ENCODE measurements around the gene YWHAG. TPM values are rescaled to one million over a fixed set of nuclear protein-coding genes. Genes with fewer than 3 reads are reported as not detected.
A peak's percentile ranks its signal among the peaks of the same experiment; 100 is the strongest.
"Not testable (repeated sequence)": the region's sequence is repeated elsewhere in the genome, so short reads cannot be mapped to it uniquely, and the experiment has no call there.

YWHAG gene
- total RNA-seq, 2 experiments from 2014 or later: 95.3 to 96.9 TPM

- no peak overlapping the region for H3K4me3 Mint-ChIP-seq
- H3K27me3 Mint-ChIP-seq (ENCODE audit: low read depth): no peaks in the 10 kb centered on the region
- H3K9me3 Mint-ChIP-seq: no peaks in the 10 kb centered on the region
- CTCF ChIA-PET: interaction anchor here (1.3 kb wide), 1 partner anchor 35 kb away, joined by 3 read pairs; no protein-coding TSS in a partner anchor
- no peaks in the 10 kb centered on the region for H3K36me3 Mint-ChIP-seq (ENCODE audit: low read depth)
- H3K4me1 Mint-ChIP-seq (ENCODE audit: low read depth): peaks cover 25% of the 10 kb centered on the region
- DNase-seq: no peak
- peak overlapping the region; percentile 18 for H3K27ac Mint-ChIP-seq
- intact Hi-C loops (cut with micrococcal nuclease): loop anchor here (10.0 kb wide), 2 partner anchors 220 to 1140 kb away; partner anchors contain the start of gene PTPN12
These were observed 36.2 kb upstream of the YWHAG start for GRCh38 chr7:76394957-76395356.

GRCh38 chr7:76393116-76394031 is 34.6 kb upstream of the YWHAG start:
- peak; percentile 89 for DNase-seq
- Mint-ChIP-seq H3K4me1 (ENCODE audit: low read depth) (peaks cover 23% of the 10 kb centered on the region), H3K36me3 (ENCODE audit: low read depth) (no peaks in the 10 kb centered on the region), H3K27me3 (ENCODE audit: low read depth) (no peaks in the 10 kb centered on the region), H3K9me3 (no peaks in the 10 kb centered on the region), H3K27ac (peak overlapping the region; percentile 92), H3K4me3 (peak overlapping the region; percentile 85)
- CTCF ChIA-PET: interaction anchor here (0.6 to 1.0 kb wide), 2 partner anchors 26 to 33 kb away, joined by 3 to 5 read pairs; no protein-coding TSS in a partner anchor
- intact Hi-C loops (cut with micrococcal nuclease): loop anchor here (1.0 to 10.0 kb wide), 4 partner anchors 34 to 1141 kb away; partner anchors contain the start of gene PTPN12

GRCh38 chr7:76392531-76393115 is 33.8 kb upstream of the YWHAG start:
- CTCF ChIA-PET: interaction anchor here (0.6 kb wide), 1 partner anchor 25 kb away, joined by 3 read pairs; no protein-coding TSS in a partner anchor
- Mint-ChIP-seq H3K4me3 (peak overlapping the region; percentile 85), H3K36me3 (ENCODE audit: low read depth) (no peaks in the 10 kb centered on the region), H3K4me1 (ENCODE audit: low read depth) (peaks cover 19% of the 10 kb centered on the region), H3K27me3 (ENCODE audit: low read depth) (no peaks in the 10 kb centered on the region), H3K27ac (peak overlapping the region; percentile 92), H3K9me3 (no peaks in the 10 kb centered on the region)
- intact Hi-C loops (cut with micrococcal nuclease): loop anchor here (1.0 to 10.0 kb wide), 4 partner anchors 33 to 1142 kb away; partner anchors contain the start of gene PTPN12
- no peak for DNase-seq

- DNase-seq: no peak
- no peak overlapping the region for H3K4me3 Mint-ChIP-seq
- H3K4me1 Mint-ChIP-seq (ENCODE audit: low read depth): peaks cover 14% of the 10 kb centered on the region
- CTCF ChIA-PET: no interaction called here
- no peak overlapping the region for H3K27ac Mint-ChIP-seq
- no peaks in the 10 kb centered on the region for H3K36me3 Mint-ChIP-seq (ENCODE audit: low read depth)
- H3K27me3 Mint-ChIP-seq (ENCODE audit: low read depth): no peaks in the 10 kb centered on the region
- intact Hi-C loops (cut with micrococcal nuclease): loop anchor here (10.0 kb wide), 2 partner anchors 215 to 1145 kb away; partner anchors contain the start of gene PTPN12
- no peaks in the 10 kb centered on the region for H3K9me3 Mint-ChIP-seq
These were observed 31.3 kb upstream of the YWHAG start for GRCh38 chr7:76390092-76390491.

GRCh38 chr7:76387789-76388188 is 29.0 kb upstream of the YWHAG start:
- intact Hi-C loops (cut with micrococcal nuclease); H3K36me3 Mint-ChIP-seq (ENCODE audit: low read depth); H3K27me3 Mint-ChIP-seq (ENCODE audit: low read depth); H3K27ac Mint-ChIP-seq; H3K4me3 Mint-ChIP-seq; H3K9me3 Mint-ChIP-seq; DNase-seq; CTCF ChIA-PET; H3K4me1 Mint-ChIP-seq (ENCODE audit: low read depth): not testable (repeated sequence)

GRCh38 chr7:76386691-76387260 is 28.0 kb upstream of the YWHAG start:
- intact Hi-C loops (cut with micrococcal nuclease): no loop called here
- DNase-seq: no peak
- H3K4me3 Mint-ChIP-seq: no peak overlapping the region
- H3K27ac Mint-ChIP-seq: no peak overlapping the region
- no peaks in the 10 kb centered on the region for H3K9me3 Mint-ChIP-seq
- H3K4me1 Mint-ChIP-seq (ENCODE audit: low read depth): peaks cover 3% of the 10 kb centered on the region
- CTCF ChIA-PET: no interaction called here
- H3K36me3 Mint-ChIP-seq (ENCODE audit: low read depth): no peaks in the 10 kb centered on the region
- H3K27me3 Mint-ChIP-seq (ENCODE audit: low read depth): no peaks in the 10 kb centered on the region

- H3K36me3 Mint-ChIP-seq (ENCODE audit: low read depth): no peaks in the 10 kb centered on the region
- intact Hi-C loops (cut with micrococcal nuclease): no loop called here
- H3K27me3 Mint-ChIP-seq (ENCODE audit: low read depth): no peaks in the 10 kb centered on the region
- CTCF ChIA-PET: interaction anchor here (0.6 kb wide), 1 partner anchor 8 kb away, joined by 3 read pairs; no protein-coding TSS in a partner anchor
- DNase-seq: no peak
- no peak overlapping the region for H3K27ac Mint-ChIP-seq
- peaks cover 7% of the 10 kb centered on the region for H3K4me1 Mint-ChIP-seq (ENCODE audit: low read depth)
- no peaks in the 10 kb centered on the region for H3K9me3 Mint-ChIP-seq
- H3K4me3 Mint-ChIP-seq: no peak overlapping the region
These were observed 24.5 kb upstream of the YWHAG start for GRCh38 chr7:76383089-76383944.

GRCh38 chr7:76381814-76382213 is 23.0 kb upstream of the YWHAG start:
- Mint-ChIP-seq H3K4me1 (ENCODE audit: low read depth) (peaks cover 7% of the 10 kb centered on the region), H3K27ac (no peak overlapping the region), H3K9me3 (no peaks in the 10 kb centered on the region), H3K27me3 (ENCODE audit: low read depth) (no peaks in the 10 kb centered on the region), H3K4me3 (no peak overlapping the region), H3K36me3 (ENCODE audit: low read depth) (no peaks in the 10 kb centered on the region)
- CTCF ChIA-PET: no interaction called here
- no peak for DNase-seq
- intact Hi-C loops (cut with micrococcal nuclease): no loop called here

GRCh38 chr7:76380623-76380966 is 21.8 kb upstream of the YWHAG start:
- DNase-seq: no peak
- Mint-ChIP-seq H3K27me3 (ENCODE audit: low read depth) (no peaks in the 10 kb centered on the region), H3K9me3 (no peaks in the 10 kb centered on the region), H3K4me3 (peak overlapping the region; percentile 50), H3K36me3 (ENCODE audit: low read depth) (no peaks in the 10 kb centered on the region), H3K27ac (no peak overlapping the region), H3K4me1 (ENCODE audit: low read depth) (peaks cover 7% of the 10 kb centered on the region)
- intact Hi-C loops (cut with micrococcal nuclease): no loop called here
- CTCF ChIA-PET: no interaction called here

GRCh38 chr7:76377186-76377918 is 18.6 kb upstream of the YWHAG start:
- CTCF ChIA-PET: interaction anchor here (1.1 to 1.5 kb wide), 2 partner anchors 11 to 12 kb away, joined by 3 to 8 read pairs; no protein-coding TSS in a partner anchor

GRCh38 chr7:76375251-76375650 is 16.5 kb upstream of the YWHAG start:
- CTCF ChIA-PET: interaction anchor here (1.2 kb wide), 1 partner anchor 15 kb away, joined by 4 read pairs; no protein-coding TSS in a partner anchor
- intact Hi-C loops (cut with micrococcal nuclease): no loop called here
- Mint-ChIP-seq H3K4me1 (ENCODE audit: low read depth) (peaks cover 6% of the 10 kb centered on the region), H3K4me3 (no peak overlapping the region), H3K36me3 (ENCODE audit: low read depth) (no peaks in the 10 kb centered on the region), H3K27me3 (ENCODE audit: low read depth) (no peaks in the 10 kb centered on the region), H3K27ac (no peak overlapping the region), H3K9me3 (no peaks in the 10 kb centered on the region)
- DNase-seq: no peak

More at GRCh38 chr7:76377186-76377918, 18.6 kb upstream of the YWHAG start:
- Mint-ChIP-seq H3K4me3 (no peak overlapping the region), H3K9me3 (no peaks in the 10 kb centered on the region), H3K4me1 (ENCODE audit: low read depth) (peaks cover 7% of the 10 kb centered on the region), H3K27ac (no peak overlapping the region), H3K36me3 (ENCODE audit: low read depth) (no peaks in the 10 kb centered on the region), H3K27me3 (ENCODE audit: low read depth) (no peaks in the 10 kb centered on the region)
- no peak for DNase-seq
- intact Hi-C loops (cut with micrococcal nuclease): no loop called here
